Thymus (tissue), 11 donors: ENCODE data around the gene VAMP7. TPM values are rescaled to one million over a fixed set of nuclear protein-coding genes. Genes with fewer than 3 reads are reported as not detected.
"Not testable (repeated sequence)": the region's sequence is repeated elsewhere in the genome, so short reads cannot be mapped to it uniquely, and the experiment has no call there.

Source experiments
- DNase-seq, 9 donors: peaks; one replicate each; pipeline ENCODE4 v3.0.0-alpha.2; 2013; ENCODE audit warnings: low spot score in 9 of 9, low read depth in 6 of 9, missing footprints in 1 of 9
- H3K27ac ChIP-seq, 2 donors: one replicate each; pipeline ENCODE4 v1.5.1; 2013; ENCODE audit warnings: control low read depth in 1 of 2, low read depth in 1 of 2, low read length in 1 of 2, mild to moderate bottlenecking in 1 of 2, moderate library complexity in 1 of 2
- H3K27me3 ChIP-seq, 2 donors: one replicate each; pipeline ENCODE4 v1.5.1; 2013; ENCODE audit warnings: low read length in 1 of 2; ENCODE audit not compliant: control insufficient read depth in 2 of 2, insufficient read depth in 1 of 2
- H3K36me3 ChIP-seq, 2 donors: one replicate each; pipeline ENCODE4 v1.5.1; 2013; ENCODE audit warnings: low read length in 1 of 2, mild to moderate bottlenecking in 1 of 2, moderate library complexity in 1 of 2; ENCODE audit not compliant: control insufficient read depth in 2 of 2, insufficient read depth in 2 of 2
- H3K4me1 ChIP-seq, 2 donors: one replicate each; pipeline ENCODE4 v1.5.1; 2013; ENCODE audit warnings: low read length in 2 of 2; ENCODE audit not compliant: control insufficient read depth in 2 of 2, insufficient read depth in 2 of 2
- H3K4me3 ChIP-seq, 2 donors: one replicate each; pipeline ENCODE4 v1.5.1; 2013; ENCODE audit warnings: low read length in 2 of 2, control low read depth in 1 of 2, mild to moderate bottlenecking in 1 of 2
- H3K9me3 ChIP-seq, 2 donors: one replicate each; pipeline ENCODE4 v1.5.1; 2013; ENCODE audit warnings: low read length in 1 of 2, mild to moderate bottlenecking in 1 of 2; ENCODE audit not compliant: control insufficient read depth in 2 of 2, insufficient read depth in 1 of 2
- WGBS: extraction: QIAGEN DNeasy Blood & Tissue Kit; methylation state at CpG from one replicate; pipeline ENCODE4 v1.1.7; 2013; 5-methylcytosine and 5-hydroxymethylcytosine counted together
- polyA plus RNA-seq: library from polyadenylated mRNA; stranded (reverse); fragments of 200-250 nt; gene quantifications from one replicate; pipeline ENCODE4 v1.2.3, GENCODE V29; 2013
- total RNA-seq: library from RNA; stranded (reverse); fragments of 120-200 nt; gene quantifications from one replicate; pipeline ENCODE4 v1.2.4, GENCODE V29; 2013
- donor health status: healthy.

VAMP7 gene
- total and polyA plus RNA-seq, 2 donors: 31.2 to 34.6 TPM

DNA sequence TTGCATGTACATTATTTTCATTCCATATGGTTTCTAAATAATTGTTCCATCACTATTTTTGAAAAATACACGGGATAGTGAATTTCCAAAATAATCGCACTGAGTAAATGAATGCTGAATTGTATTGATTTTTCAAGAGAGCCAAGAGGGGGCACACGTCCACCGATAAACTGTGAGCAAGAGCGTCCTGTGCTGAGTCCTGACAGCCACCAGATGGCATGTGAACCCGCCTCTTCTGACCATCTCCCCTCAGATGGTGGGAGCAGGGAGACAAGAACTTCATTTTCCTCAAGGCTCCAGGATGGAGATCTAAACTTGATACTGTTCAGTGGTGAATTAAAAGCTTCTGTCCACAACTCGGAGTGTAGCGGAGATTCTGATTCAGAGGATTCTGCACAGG, 85.7 kb downstream of the VAMP7 start:
- H3K9me3 ChIP-seq: no peaks in the 10 kb centered on the region

GRCh38 chrX:155967653-155968325, 86.6 kb downstream of the VAMP7 start:
- WGBS: 59% methylated on average over 3 of the region's 3 CpGs
- H3K36me3 ChIP-seq: no peaks in the 10 kb centered on the region
- no peak overlapping the region for H3K27ac ChIP-seq
- H3K4me3 ChIP-seq: no peak overlapping the region
- no peaks in the 10 kb centered on the region for H3K9me3 ChIP-seq
- no peaks in the 10 kb centered on the region for H3K4me1 ChIP-seq
- no peaks in the 10 kb centered on the region for H3K27me3 ChIP-seq
- DNase-seq: no peak

More for the DNA sequence above, 85.7 kb downstream of the VAMP7 start:
- no peak overlapping the region for H3K4me3 ChIP-seq
- 35% methylated on average over 8 of the region's 8 CpGs for WGBS
- no peak overlapping the region for H3K27ac ChIP-seq
- no peaks in the 10 kb centered on the region for H3K36me3 ChIP-seq
- no peaks in the 10 kb centered on the region for H3K27me3 ChIP-seq
- no peaks in the 10 kb centered on the region for H3K4me1 ChIP-seq
- DNase-seq: peak in 7 of 9 donors; percentile 8 to 64 (median 37)

- Histone ChIP-seq H3K27me3 (no peaks in the 10 kb centered on the region), H3K4me1 (no peaks in the 10 kb centered on the region), H3K9me3 (no peaks in the 10 kb centered on the region), H3K36me3 (no peaks in the 10 kb centered on the region), H3K27ac (no peak overlapping the region), H3K4me3 (no peak overlapping the region)
- WGBS: 47% methylated on average over 1 of the region's 1 CpG
- DNase-seq: no peak
Observed at GRCh38 chrX:155968326-155968661, 87.1 kb downstream of the VAMP7 start.

- Histone ChIP-seq H3K9me3 (no peaks in the 10 kb centered on the region), H3K27me3 (no peaks in the 10 kb centered on the region), H3K4me3 (no peak overlapping the region), H3K36me3 (no peaks in the 10 kb centered on the region), H3K27ac (no peak overlapping the region), H3K4me1 (no peaks in the 10 kb centered on the region)
- 28% methylated on average over 5 of the region's 5 CpGs for WGBS
- DNase-seq: no peak
Observed at GRCh38 chrX:155968791-155969190, 87.6 kb downstream of the VAMP7 start.

DNA sequence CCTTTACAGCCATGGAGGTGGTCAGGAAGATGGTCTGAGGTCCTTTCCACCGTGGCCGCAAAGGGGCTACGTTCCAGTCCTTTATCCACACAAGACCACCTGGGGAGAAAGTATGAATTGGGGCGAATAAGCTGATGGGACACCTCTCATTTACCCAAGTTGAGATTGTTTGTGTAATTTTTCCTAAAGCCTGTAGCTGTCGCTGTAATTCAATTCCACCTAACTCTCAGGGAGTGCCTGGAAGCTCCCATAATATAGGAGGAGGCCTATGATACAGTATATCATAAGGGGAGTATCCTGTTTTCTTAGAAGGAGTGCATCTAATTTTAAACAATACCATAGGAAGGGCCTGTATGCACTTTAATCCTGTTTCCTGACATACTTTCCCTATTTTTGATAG, 90.5 kb downstream of the VAMP7 start:
- 81% methylated on average over 5 of the region's 5 CpGs for WGBS
- H3K27me3 ChIP-seq, H3K4me3 ChIP-seq, H3K36me3 ChIP-seq, H3K27ac ChIP-seq, DNase-seq, H3K9me3 ChIP-seq, H3K4me1 ChIP-seq: not testable (repeated sequence)

GRCh38 chrX:155972241-155972640, 91.1 kb downstream of the VAMP7 start:
- not testable (repeated sequence) for H3K27ac ChIP-seq, H3K4me3 ChIP-seq, H3K4me1 ChIP-seq, H3K27me3 ChIP-seq, H3K36me3 ChIP-seq, H3K9me3 ChIP-seq, DNase-seq
- WGBS: 94% methylated on average over 7 of the region's 7 CpGs

GRCh38 chrX:155983326-155983725, 102.2 kb downstream of the VAMP7 start:
- H3K9me3 ChIP-seq: peaks cover 0 to 6% of the 10 kb centered on the region in 2 donors
- 90% methylated on average over 2 of the region's 2 CpGs for WGBS

DNA sequence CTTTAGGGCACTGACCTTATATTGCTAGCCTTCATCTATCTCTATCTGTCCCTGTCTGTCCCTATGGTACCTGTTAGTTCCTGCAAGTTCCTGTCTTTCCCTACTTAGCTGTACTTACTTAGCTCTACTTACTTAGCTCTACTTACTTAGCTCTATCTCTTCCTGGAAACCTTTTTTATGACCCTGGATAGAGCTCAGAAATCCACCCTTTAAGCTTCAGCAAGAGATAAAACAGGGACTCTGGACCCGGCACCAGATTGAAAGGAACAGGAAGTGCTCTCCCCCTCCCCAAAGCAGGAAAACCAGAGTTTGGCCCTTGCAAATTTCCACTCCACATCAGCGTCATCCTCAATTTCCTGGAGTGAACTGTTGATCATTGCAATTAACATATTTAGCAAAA, 104.1 kb downstream of the VAMP7 start:
- no peak overlapping the region for H3K4me3 ChIP-seq
- no peaks in the 10 kb centered on the region for H3K27me3 ChIP-seq
- 75% methylated on average over 2 of the region's 2 CpGs for WGBS
- peaks cover 6 to 13% of the 10 kb centered on the region in 2 donors for H3K4me1 ChIP-seq
- peaks cover 0 to 6% of the 10 kb centered on the region in 2 donors for H3K9me3 ChIP-seq
- no peak for DNase-seq
- no peak overlapping the region for H3K27ac ChIP-seq
- no peaks in the 10 kb centered on the region for H3K36me3 ChIP-seq

More at GRCh38 chrX:155983326-155983725, 102.2 kb downstream of the VAMP7 start:
- no peaks in the 10 kb centered on the region for H3K36me3 ChIP-seq
- no peak overlapping the region for H3K4me3 ChIP-seq
- H3K27me3 ChIP-seq: no peaks in the 10 kb centered on the region
- DNase-seq: no peak
- H3K27ac ChIP-seq: no peak overlapping the region
- H3K4me1 ChIP-seq: peaks cover 6 to 13% of the 10 kb centered on the region in 2 donors

GRCh38 chrX:155986995-155987394, 105.8 kb downstream of the VAMP7 start:
- DNase-seq, H3K4me3 ChIP-seq, H3K27ac ChIP-seq, H3K27me3 ChIP-seq, H3K36me3 ChIP-seq, H3K9me3 ChIP-seq: not testable (repeated sequence)
- 53% methylated on average over 2 of the region's 2 CpGs for WGBS
- H3K4me1 ChIP-seq: peaks cover 6 to 13% of the 10 kb centered on the region in 2 donors
